GM13976 (cell line): Measurements from ENCODE around the gene THADA.

ENCODE experiments used
- DNase-seq: peaks from one replicate; pipeline ENCODE4 v3.0.0; 2012; ENCODE audit warnings: low spot score
- in situ Hi-C: fragments of 300-500 bp; cut with MboI; formaldehyde crosslinking; loops from one replicate; pipeline ENCODE4 v1.12.0; 2022; ENCODE audit warnings: low sequenced_read_pairs, mixed read lengths, inconsistent platforms; ENCODE audit not compliant: unreplicated experiment
- TF ChIP-seq, protein P1 (sequence below): IDR thresholded peaks from 2 replicates; pipeline ENCODE4 v1.5.1; 2012; ENCODE audit warnings: borderline replicate concordance, mild to moderate bottlenecking; ENCODE audit not compliant: insufficient read depth; ENCODE audit errors: extremely low read depth, missing control alignments, control extremely low read depth

The THADA gene

DNA sequence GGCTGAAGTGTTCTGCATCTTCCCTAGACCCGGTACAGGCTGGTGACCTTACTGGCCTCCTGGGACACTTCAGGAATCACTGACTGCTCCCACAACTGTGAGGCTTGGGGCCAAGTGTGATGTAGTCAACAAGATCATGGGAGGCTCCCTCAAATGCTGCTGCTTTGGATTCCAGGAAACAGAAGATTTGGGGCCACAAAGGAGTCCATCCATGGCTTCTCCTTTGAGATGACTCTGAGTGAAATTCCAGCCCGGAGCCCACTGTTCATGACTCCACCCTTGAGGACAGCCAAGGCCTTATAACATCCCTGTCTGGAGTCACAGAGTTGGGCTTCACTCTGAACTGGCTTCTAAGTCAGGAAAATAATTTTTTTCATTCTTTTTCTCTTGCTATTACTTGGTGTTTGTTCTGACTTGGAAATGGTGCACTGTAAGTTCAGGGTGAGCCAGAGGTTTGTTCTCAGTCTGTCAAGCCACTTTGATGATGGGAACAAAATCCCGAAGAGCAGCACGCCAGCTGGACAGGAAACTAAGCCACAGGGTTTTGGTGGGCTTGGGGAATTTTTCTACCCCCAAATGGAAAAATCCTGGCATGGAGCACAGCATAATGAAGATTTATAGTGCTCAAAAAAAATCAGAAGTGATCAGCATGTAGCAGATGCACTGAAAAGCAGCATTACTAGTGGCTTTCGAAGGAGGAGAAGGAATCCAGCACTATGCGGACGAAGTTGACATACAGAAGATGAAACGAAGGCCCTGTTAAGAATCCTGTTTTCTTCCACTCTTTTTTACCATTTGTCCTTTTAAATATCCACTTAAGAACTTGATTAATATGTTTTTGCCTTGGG is 271.4 kb downstream of the THADA start:
- DNase-seq, result no peak
- in situ Hi-C loops, result no loop called here
- TF ChIP-seq, protein P1, sequence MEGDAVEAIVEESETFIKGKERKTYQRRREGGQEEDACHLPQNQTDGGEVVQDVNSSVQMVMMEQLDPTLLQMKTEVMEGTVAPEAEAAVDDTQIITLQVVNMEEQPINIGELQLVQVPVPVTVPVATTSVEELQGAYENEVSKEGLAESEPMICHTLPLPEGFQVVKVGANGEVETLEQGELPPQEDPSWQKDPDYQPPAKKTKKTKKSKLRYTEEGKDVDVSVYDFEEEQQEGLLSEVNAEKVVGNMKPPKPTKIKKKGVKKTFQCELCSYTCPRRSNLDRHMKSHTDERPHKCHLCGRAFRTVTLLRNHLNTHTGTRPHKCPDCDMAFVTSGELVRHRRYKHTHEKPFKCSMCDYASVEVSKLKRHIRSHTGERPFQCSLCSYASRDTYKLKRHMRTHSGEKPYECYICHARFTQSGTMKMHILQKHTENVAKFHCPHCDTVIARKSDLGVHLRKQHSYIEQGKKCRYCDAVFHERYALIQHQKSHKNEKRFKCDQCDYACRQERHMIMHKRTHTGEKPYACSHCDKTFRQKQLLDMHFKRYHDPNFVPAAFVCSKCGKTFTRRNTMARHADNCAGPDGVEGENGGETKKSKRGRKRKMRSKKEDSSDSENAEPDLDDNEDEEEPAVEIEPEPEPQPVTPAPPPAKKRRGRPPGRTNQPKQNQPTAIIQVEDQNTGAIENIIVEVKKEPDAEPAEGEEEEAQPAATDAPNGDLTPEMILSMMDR, result no peak

DNA sequence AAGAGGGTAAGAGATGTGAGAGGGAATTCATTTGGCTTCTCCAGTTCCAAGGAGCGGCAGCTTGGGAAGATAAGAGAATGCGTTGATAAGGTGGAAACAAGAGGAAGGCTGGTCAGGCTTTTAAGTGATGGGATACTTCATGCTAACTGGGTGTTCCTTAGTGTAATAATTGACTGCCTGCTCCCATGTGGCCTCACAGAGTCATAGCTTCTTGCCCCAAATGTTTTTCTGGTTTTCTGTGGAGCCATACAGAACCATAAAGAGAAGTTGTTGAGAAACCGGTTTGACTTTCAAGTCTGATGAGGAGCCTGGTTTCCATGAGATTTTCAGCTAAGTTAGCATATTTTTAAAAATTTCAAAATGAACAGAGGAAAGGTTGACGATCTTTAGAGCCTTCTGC is 272.0 kb downstream of the THADA start:
- no peak for DNase-seq
- in situ Hi-C loops, result no loop called here
- TF ChIP-seq, protein P1, result no peak

DNA sequence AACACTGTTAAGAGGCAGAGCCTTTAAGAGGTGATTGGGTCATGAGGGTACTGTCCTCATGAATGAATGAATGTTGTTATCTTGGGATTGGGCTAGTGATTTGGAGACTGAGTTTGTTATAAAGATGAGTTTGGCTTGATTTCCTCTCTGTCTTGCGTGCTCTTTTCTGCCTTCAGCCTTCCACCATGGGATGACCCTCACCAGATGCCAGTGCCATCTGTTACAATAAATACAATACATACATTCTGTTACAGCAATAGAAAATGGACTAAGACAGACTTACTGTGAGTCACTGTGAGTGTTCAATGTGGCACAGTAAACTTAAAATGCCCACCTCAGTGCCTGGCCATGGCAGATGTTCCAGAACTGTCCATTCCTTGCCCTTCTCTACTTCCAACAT is 274.4 kb downstream of the THADA start:
- TF ChIP-seq, protein P1, result no peak
- DNase-seq, result no peak
- in situ Hi-C loops, result no loop called here

DNA sequence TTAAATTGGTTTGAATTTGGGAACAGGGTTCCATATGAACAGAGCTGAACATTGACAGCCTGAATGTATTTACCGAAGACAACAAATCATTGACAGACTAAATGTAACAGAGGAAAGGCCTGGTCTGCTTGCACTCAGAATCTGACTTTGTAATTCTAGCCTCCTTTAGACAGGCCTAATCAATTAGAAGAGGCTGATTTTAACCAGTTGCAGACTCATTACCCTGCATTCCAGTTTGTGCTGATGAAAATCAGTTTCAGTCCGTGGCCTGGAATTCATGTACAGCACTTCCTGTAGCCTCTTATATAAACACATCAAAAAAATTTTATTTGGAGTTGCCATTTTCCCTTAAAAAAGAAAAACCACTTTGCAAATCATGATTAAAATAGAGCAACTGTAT is 276.3 kb downstream of the THADA start:
- in situ Hi-C loops, result no loop called here
- no peak for DNase-seq
- TF ChIP-seq, protein P1, result no peak

DNA sequence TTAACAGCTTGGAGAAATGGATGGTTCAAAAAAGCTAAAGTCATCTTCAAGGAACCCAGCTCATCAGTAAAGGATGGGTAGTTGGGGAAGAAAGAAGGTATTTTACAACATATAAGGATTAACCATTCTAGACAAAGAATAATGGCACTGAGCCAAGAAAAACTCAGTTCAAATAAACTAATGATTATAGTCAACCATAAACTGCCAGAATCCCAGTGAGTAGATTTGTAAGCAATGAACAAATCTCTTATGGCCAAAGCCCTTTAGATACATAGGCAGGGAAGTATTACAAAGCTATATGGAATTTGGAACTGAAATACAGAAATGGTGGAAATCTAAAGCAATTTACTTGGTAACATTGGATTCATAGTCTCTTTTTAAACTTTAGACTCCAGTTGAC is 277.0 kb downstream of the THADA start:
- TF ChIP-seq, protein P1, result no peak
- in situ Hi-C loops, result no loop called here
- DNase-seq, result no peak

DNA sequence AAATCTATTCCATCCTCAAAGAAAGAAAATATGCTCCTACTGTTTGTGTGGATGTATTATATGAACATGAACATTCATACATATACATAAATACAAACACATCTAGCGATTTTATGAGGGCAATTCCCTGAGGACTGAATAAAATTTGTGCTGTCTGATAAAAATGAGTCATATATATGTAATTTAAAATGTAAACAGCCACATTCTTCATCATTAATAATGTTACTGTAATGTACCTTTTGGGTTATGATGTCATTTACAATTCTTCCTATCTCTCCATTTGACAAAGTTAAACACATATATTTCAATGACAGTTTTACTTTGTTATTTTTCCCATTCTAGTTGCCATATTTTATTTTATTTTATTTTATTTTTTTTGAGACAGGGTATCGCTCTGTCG is 278.2 kb downstream of the THADA start:
- TF ChIP-seq, protein P1, result no peak
- in situ Hi-C loops, result no loop called here
- no peak for DNase-seq
